Inflammatory macrophage treated with lipopolysaccharide for 4 hours (primary cell): ENCODE results near the gene CLPTM1L.

ENCODE experiments used
- DNase-seq: peaks from one replicate; pipeline ENCODE4 v3.0.0-alpha.2; 2020

Gene CLPTM1L

DNA sequence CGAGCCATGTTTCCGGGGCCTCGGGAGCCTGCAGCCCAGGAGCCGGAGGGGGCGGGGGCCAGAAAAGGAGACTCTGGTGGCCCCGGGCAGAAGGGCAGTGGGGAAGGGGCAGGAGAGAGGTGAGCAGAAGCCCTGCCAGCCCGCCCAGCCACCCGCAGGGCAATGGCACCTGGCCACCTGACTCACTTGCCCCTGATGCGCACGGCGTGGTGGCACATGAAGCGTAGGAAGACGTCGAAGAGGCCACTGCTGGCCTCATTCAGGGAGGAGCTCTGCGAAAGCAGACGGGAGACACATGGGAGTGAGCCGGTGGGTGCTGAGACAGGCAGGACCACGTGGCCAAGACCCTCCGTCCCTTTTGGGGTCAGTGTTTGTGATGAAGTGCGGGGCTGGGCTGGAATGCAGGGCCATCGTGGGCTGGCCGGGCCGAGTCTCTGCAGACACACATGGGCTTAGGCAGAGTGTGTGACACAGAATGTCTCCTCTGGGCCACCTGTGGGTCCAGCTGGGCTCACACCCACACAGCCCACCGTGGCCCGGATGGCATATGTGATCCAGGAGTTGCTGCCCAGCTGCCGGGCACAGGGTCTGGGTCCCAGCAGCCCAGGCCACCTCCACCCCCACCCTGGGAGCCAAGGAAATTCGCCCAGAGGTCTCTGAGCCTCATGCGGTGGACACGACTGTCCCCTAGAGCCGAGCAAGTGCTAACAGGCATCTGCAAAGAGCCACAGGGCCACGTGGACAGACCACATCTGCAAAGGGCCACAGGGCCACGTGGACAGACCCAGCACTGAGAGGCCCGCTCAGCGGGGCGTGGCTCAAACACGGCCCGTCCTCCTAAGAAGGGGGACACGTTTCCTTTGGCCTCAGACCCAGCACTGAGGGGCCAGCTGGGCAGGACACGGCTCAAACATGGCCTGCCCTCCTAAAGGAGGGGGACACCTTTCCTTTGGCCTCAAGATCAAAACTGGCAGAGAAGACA lies 73.7 kb downstream of the CLPTM1L start:
- no peak for DNase-seq

DNA sequence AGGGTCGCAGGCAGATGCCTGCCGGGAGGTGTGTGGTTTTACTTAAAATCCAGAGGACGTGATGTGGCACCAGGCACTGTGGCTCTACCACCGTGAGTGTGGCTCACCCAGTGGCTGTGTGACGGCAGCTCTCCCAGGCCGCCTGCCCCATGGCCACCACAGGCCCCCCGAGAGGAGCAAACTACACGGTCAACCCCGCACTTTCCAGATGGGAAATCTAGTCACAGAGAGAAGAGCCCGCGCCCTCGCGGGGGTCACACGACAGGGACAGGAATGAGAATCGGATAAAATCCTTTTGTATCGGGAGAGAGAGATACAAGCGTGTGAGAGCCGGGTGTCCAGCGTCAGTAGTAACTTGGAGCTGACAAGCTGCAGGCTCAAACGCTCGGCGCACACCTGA lies 74.5 kb downstream of the CLPTM1L start:
- no peak for DNase-seq

DNA sequence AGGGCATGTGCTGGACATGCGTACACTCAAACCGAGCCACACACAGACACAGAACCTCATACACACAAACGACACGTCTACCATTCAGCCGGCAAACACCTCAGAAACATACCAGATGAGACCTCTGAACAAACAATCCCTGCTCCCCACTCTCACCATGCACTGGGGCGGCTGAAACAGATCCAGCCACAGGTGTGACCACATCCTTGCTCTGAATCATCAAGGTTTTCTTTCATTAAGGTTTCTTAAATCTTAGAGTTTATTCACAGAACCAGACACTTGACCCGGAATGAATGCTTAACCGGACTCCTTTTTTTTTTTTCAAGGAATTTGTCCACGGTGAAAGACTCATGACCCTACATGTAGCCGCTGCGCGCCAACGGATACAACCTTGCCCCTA lies 76.2 kb downstream of the CLPTM1L start:
- no peak for DNase-seq

DNA sequence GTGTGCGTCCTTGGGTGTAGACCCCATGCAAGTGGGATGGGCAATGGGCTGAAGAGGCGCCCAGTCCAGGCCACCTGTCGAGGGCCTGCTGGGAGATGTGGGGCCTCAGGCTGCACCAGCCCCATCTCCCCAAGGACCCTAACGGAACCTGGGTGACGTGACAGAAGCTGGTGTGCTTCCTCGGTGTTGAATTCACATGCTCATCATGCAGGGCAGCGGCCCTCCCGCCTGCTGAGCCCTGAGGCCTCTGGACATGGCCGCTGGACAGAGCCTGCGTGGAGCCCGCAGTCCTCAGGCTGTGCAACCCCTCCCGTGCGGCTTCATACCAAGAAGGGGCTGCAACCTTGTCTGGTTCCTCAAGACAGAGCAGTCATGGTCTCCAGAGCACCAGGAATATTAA lies 76.8 kb downstream of the CLPTM1L start:
- no peak for DNase-seq
